Body of pancreas (tissue), 4 donors: ENCODE measurements around the gene C1QTNF1. TPM values are rescaled to one million over a fixed set of nuclear protein-coding genes. Genes with fewer than 3 reads are reported as not detected.

ENCODE experiments used
- ATAC-seq: fragments of 150-250 bp; one replicate; pipeline ENCODE4 v1.9.1; 2016
- DNase-seq, 4 donors: peaks; one replicate each; pipeline ENCODE4 v3.0.0-alpha.2; 2019
- H3K27ac ChIP-seq, 4 donors: fragments of 200-600 bp; sonication (generic); 1 replicate in 3 of 4; 2 replicates in 1 of 4; pipeline versions ENCODE4 v1.5.1 to v1.6.1; 2016 to 2019; ENCODE audit warnings: mild to moderate bottlenecking in 1 of 4, mixed read lengths in 1 of 4, moderate library complexity in 1 of 4
- H3K27me3 ChIP-seq, 2 donors: fragments of 200-600 bp; sonication (generic); one replicate each; pipeline ENCODE4 v1.6.0; 2016; ENCODE audit warnings: mild to moderate bottlenecking in 1 of 2
- H3K36me3 ChIP-seq, 2 donors: fragments of 200-600 bp; sonication (generic); replicated peaks in 1 of 2; 2 replicates each; pipeline ENCODE4 v1.5.1; 2016; ENCODE audit warnings: low read depth in 2 of 2; ENCODE audit not compliant: insufficient read depth in 1 of 2
- H3K4me1 ChIP-seq: fragments of 200-600 bp; sonication (generic); one replicate; pipeline ENCODE4 v1.6.0; 2016
- H3K4me3 ChIP-seq, 2 donors: fragments of 200-600 bp; sonication (generic); 1 replicate in 1 of 2; 2 replicates in 1 of 2; pipeline ENCODE4 v1.5.1; 2016 to 2019
- H3K9me3 ChIP-seq, 3 donors: fragments of 200-600 bp; sonication (generic); 1 replicate in 2 of 3; 2 replicates in 1 of 3; pipeline ENCODE4 v1.5.1; 2016
- CTCF ChIP-seq, 7 experiments: fragments of 450-650 bp in 4 of 7; fragments of 200-600 bp in 3 of 7; sonication (generic) in 3 of 7; IDR thresholded peaks; one replicate each; pipeline ENCODE4 v1.5.1; 2016 to 2019; ENCODE audit warnings: antibody characterized with exemption in 7 of 7
- POLR2A ChIP-seq, 3 donors: fragments of 450-650 bp; IDR thresholded peaks; one replicate each; pipeline ENCODE4 v1.6.1; 2016; ENCODE audit warnings: antibody characterized with exemption in 3 of 3, mild to moderate bottlenecking in 2 of 3
- WGBS, 2 donors: methylation state at CpG; one replicate each; pipeline ENCODE4 v1.1.5; 2017; 5-methylcytosine and 5-hydroxymethylcytosine counted together
- intact Hi-C: fragments of 100-400 bp; cut with DNase I; formaldehyde crosslinking; loops from one replicate; pipeline ENCODE4 v1.15.1; 2023
- total RNA-seq, 2 donors: library from RNA; depleted of rRNA; stranded (reverse); fragments of >200 nt; gene quantifications; one replicate each; pipeline ENCODE4 v1.1.0, GENCODE V29; 2016

The C1QTNF1 gene
- total RNA-seq, 2 donors from 2014 or later = 8.3 to 50.1 TPM

- peaks cover 0 to 4% of the 10 kb centered on the region in 2 donors for H3K27me3 ChIP-seq
- no peaks in the 10 kb centered on the region for H3K36me3 ChIP-seq
- H3K4me1 ChIP-seq = no peaks in the 10 kb centered on the region
- no peak overlapping the region for H3K27ac ChIP-seq
- H3K9me3 ChIP-seq = no peaks in the 10 kb centered on the region
- DNase-seq (no peak), ATAC-seq (no peak)
- no peak for TF ChIP-seq POLR2A (IDR thresholded peaks at IDR 0.05)
- TF ChIP-seq CTCF (IDR thresholded peaks at IDR 0.05) = no peak
- H3K4me3 ChIP-seq = no peak overlapping the region
- intact Hi-C loops = no loop called here
- WGBS, 2 donors = 60% methylated on average over 9 of the region's 10 CpGs; no CpG with 5 or more reads in 1 of the 2 donors
These were observed 67.3 kb downstream of the C1QTNF1 start for GRCh38 chr17:79091226-79091670.

- no peak for TF ChIP-seq POLR2A (IDR thresholded peaks at IDR 0.05)
- TF ChIP-seq CTCF (IDR thresholded peaks at IDR 0.05) = no peak
- no peaks in the 10 kb centered on the region for H3K4me1 ChIP-seq
- no peak for ATAC-seq
- 40 to 43% methylated on average over 4 of the region's 4 CpGs for WGBS, 2 donors
- intact Hi-C loops = no loop called here
- no peak overlapping the region for H3K4me3 ChIP-seq
- no peak for DNase-seq
- no peaks in the 10 kb centered on the region for H3K36me3 ChIP-seq
- H3K27me3 ChIP-seq = peaks cover 0 to 10% of the 10 kb centered on the region in 2 donors
- H3K9me3 ChIP-seq = no peaks in the 10 kb centered on the region
- H3K27ac ChIP-seq = no peak overlapping the region
These were observed 68.6 kb downstream of the C1QTNF1 start for GRCh38 chr17:79092567-79092966.

GRCh38 chr17:79093270-79093669, 69.3 kb downstream of the C1QTNF1 start:
- intact Hi-C loops = no loop called here
- no peak for TF ChIP-seq CTCF (IDR thresholded peaks at IDR 0.05)
- no peak for TF ChIP-seq POLR2A (IDR thresholded peaks at IDR 0.05)
- Histone ChIP-seq H3K27me3 (peaks cover 0 to 10% of the 10 kb centered on the region in 2 donors), H3K9me3 (no peaks in the 10 kb centered on the region), H3K4me1 (no peaks in the 10 kb centered on the region), H3K4me3 (no peak overlapping the region), H3K36me3 (no peaks in the 10 kb centered on the region), H3K27ac (no peak overlapping the region)
- 37 to 46% methylated on average over 8 of the region's 8 CpGs for WGBS, 2 donors
- DNase-seq (no peak), ATAC-seq (no peak)

- ATAC-seq = no peak
- TF ChIP-seq POLR2A (IDR thresholded peaks at IDR 0.05) = no peak
- no peak for TF ChIP-seq CTCF (IDR thresholded peaks at IDR 0.05)
- no peaks in the 10 kb centered on the region for H3K36me3 ChIP-seq
- WGBS, 2 donors = 59 to 75% methylated on average over 11 to 16 of the region's 17 CpGs
- H3K4me3 ChIP-seq = no peak overlapping the region
- DNase-seq = no peak
- intact Hi-C loops = no loop called here
- H3K27me3 ChIP-seq = peaks cover 0 to 10% of the 10 kb centered on the region in 2 donors
- no peaks in the 10 kb centered on the region for H3K9me3 ChIP-seq
- H3K4me1 ChIP-seq = no peaks in the 10 kb centered on the region
- no peak overlapping the region for H3K27ac ChIP-seq
These were observed 70.3 kb downstream of the C1QTNF1 start for GRCh38 chr17:79094261-79094660.

- TF ChIP-seq POLR2A (IDR thresholded peaks at IDR 0.05) = no peak
- TF ChIP-seq CTCF (IDR thresholded peaks at IDR 0.05) = no peak
- peaks cover 0 to 13% of the 10 kb centered on the region in 2 donors for H3K27me3 ChIP-seq
- 80 to 92% methylated on average over 6 to 15 of the region's 15 CpGs for WGBS, 2 donors
These were observed 71.5 kb downstream of the C1QTNF1 start for GRCh38 chr17:79095345-79096055.

More at GRCh38 chr17:79095345-79096055, 71.5 kb downstream of the C1QTNF1 start:
- Histone ChIP-seq H3K4me3 (no peak overlapping the region), H3K4me1 (no peaks in the 10 kb centered on the region), H3K9me3 (no peaks in the 10 kb centered on the region), H3K36me3 (no peaks in the 10 kb centered on the region), H3K27ac (no peak overlapping the region)
- intact Hi-C loops = no loop called here
- ATAC-seq = no peak
- DNase-seq = no peak
